Hematopoietic multipotent progenitor cell (in vitro differentiated cells): Measurements from ENCODE around the gene MUC2. TPM values are rescaled to one million over a fixed set of nuclear protein-coding genes. Genes with fewer than 3 reads are reported as not detected.
"Not testable (repeated sequence)": the region's sequence is repeated elsewhere in the genome, so short reads cannot be mapped to it uniquely, and the experiment has no call there.

Source experiments
- DNase-seq, 3 donors: peaks; one replicate each; pipeline ENCODE4 v3.0.0-alpha.2; 2011 to 2015; ENCODE audit warnings: low read depth in 2 of 3, low spot score in 2 of 3
- total RNA-seq: library from RNA; depleted of rRNA; stranded (reverse); fragments of >200 nt; gene quantifications from one replicate; pipeline ENCODE4 v1.2.3, GENCODE V29; 2012

MUC2 gene
- total RNA-seq, 1 donor, result not detected

DNA sequence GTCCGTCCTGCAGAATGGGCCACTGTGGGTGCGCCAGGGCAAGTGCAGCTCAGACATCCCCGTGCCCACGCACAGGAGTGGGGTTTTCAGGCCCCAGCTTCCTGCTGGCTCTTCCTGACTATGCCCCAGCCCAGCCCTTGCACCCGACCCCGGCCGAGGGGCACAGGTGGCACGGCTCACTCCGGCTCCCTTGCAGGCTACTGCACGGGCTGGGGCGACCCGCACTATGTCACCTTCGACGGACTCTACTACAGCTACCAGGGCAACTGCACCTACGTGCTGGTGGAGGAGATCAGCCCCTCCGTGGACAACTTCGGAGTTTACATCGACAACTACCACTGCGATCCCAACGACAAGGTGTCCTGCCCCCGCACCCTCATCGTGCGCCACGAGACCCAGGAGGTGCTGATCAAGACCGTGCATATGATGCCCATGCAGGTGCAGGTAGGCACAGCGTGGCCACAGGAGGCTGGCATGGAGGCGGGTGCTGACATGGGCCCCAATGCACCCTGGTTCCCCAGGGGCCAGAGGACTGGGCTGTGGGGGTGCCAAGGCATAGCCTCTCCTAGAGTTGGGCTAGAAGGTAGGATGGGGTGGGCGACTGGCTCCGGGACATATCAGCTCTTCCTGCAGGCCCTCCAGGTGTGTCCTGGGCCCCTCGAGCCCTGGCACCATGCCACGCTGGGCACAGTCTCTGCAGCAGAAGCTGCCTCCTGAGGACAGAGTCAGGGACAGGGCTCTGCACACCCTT, 27.7 kb downstream of the MUC2 start:
- no peak for DNase-seq

- DNase-seq, result no peak
These were observed 28.3 kb downstream of the MUC2 start for GRCh38 chr11:1102996-1103395.

DNA sequence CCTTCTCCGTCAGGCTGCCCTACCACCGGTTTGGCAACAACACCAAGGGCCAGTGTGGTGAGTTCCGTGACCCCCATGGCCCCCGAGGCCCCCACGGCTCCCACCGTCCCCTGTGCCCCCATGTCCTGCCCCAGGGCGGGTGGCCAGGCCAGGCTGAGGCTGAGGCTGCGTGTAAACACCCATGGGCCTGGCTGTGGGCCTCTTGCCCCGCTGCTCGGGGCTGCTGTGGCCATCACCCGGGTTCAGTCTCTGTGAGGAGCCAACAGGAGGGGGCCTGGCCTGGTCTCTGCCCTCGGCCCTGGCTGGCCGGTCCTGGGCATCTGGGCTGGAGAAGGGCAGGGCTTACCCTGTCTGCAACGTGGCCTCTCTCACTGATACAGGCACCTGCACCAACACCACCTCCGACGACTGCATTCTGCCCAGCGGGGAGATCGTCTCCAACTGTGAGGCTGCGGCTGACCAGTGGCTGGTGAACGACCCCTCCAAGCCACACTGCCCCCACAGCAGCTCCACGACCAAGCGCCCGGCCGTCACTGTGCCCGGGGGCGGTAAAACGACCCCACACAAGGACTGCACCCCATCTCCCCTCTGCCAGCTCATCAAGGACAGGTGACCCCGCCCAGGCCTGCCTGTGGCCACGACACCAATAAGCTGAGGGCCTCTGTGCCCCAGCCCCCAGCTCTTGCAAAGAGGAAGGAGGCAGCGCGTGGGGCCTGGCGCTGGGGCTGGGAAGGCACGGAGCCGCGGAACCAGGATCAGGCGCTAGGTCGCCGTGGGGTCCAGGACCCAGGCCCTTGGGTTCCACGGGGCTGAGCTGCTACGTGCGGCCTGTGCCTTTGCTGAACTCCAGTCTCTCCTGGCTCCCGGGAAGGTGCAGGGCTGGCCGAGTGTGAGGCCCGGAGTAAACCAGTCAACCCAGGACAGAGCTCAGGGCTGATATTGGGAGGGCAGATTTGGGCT, 29.0 kb downstream of the MUC2 start:
- no peak for DNase-seq

GRCh38 chr11:1104411-1105182, 29.9 kb downstream of the MUC2 start:
- no peak for DNase-seq

- no peak for DNase-seq
These were observed 30.5 kb downstream of the MUC2 start for GRCh38 chr11:1105183-1105565.

DNA sequence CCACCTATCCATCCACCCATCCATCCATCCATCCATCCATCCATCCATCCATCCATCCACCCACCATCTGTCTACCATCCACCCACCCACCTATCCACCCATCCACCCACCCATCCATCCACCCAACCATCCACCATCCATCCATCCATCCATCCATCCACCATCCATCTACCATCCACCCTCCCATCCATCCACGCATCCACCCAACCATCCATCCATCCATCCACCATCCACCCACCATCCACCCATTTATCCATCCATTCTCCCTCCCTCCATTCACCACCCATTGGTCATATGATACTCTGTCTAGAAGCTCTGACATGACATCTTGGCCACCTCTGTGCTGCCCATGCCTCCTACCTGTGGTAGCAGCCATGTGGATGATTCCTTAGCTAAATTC, 31.7 kb downstream of the MUC2 start:
- no peak for DNase-seq

DNA sequence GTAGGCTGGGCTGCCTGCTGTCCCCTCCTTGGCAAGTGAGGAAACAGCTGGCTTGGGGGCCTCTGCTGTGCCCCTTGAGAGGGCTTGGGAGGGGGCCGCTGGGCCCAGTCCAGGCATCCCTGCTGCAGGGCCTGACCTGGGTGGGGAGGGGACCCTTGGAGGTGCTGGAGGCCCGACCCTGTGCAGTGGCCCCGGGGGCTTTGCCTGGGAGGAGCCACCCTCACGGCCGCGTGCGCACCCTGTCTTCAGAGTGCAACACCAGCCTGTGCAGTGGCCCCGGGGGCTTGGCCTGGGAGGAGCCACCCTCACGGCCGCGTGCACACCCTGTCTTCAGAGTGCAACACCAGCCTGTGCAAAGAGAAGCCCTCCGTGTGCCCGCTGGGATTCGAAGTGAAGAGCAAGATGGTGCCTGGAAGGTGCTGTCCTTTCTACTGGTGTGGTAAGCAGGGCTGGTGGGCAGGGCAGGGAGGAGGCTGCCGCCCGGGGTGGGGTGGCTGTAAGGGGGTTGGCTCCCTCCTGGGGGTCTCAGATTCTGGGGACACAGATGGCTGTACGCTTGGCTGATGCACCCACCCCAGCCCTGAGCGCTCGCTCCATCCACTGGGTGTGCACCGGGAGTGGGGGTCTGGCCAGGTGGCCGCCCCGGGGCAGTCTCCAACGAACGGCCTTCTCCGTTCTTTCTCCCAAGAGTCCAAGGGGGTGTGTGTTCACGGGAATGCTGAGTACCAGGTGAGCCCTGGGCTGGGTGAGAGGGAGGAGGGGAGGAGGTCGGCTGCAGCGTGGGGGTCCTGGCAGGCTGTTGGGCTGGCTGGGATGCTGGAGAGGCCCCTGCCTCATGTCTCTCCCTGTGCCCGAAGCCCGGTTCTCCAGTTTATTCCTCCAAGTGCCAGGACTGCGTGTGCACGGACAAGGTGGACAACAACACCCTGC, 32.9 kb downstream of the MUC2 start:
- no peak for DNase-seq

GRCh38 chr11:1108246-1108900, 33.7 kb downstream of the MUC2 start:
- no peak for DNase-seq

- no peak for DNase-seq
These were observed 34.6 kb downstream of the MUC2 start for GRCh38 chr11:1109101-1109917.

DNA sequence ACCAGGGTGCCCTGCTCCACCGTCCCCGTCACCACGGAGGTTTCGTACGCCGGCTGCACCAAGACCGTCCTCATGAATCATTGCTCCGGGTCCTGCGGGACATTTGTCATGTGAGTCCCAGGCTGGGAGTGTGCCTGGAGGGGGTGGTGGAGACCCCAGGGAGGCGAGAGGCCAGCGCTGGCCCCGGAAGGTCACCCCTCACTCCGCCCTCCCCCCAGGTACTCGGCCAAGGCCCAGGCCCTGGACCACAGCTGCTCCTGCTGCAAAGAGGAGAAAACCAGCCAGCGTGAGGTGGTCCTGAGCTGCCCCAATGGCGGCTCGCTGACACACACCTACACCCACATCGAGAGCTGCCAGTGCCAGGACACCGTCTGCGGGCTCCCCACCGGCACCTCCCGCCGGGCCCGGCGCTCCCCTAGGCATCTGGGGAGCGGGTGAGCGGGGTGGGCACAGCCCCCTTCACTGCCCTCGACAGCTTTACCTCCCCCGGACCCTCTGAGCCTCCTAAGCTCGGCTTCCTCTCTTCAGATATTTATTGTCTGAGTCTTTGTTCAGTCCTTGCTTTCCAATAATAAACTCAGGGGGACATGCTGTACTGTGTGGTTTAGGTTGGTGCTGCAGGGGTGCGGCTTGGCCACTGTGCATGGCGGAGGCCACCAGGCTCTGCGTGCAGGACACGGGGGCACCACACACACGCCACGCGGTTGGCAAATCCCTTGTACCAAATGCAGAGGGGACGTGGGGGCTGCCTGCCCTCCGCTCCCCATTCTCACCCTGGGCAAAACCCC, 35.4 kb downstream of the MUC2 start:
- DNase-seq, result no peak

GRCh38 chr11:1111545-1112212, 37.0 kb downstream of the MUC2 start:
- no peak for DNase-seq

GRCh38 chr11:1112351-1113191, 37.9 kb downstream of the MUC2 start:
- no peak for DNase-seq

- no peak for DNase-seq
These were observed 38.9 kb downstream of the MUC2 start for GRCh38 chr11:1113405-1114201.

DNA sequence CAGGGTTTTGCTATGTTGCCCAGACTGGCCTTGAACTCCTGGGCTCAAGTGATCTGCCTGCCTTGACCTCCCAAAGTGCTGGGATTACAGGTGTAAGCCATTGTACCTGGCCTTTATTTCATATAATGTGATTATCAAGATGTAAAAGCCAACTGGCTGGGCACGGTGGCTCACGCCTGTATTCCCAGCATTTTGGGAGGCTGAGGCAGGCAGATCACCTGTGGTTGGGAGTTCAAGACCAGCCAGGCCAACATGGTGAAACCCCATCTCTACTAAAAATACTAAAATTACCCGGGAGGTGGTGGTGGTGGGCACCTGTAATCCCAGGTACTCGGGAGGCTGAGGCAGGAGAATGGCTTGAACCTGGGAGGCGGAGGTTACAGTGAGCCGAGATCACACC, 40.6 kb downstream of the MUC2 start:
- DNase-seq, result not testable (repeated sequence)

- no peak for DNase-seq
These were observed 41.4 kb downstream of the MUC2 start for GRCh38 chr11:1116104-1116503.
